Activated naive CD4-positive, alpha-beta T cell treated with anti-CD3 and anti-CD28 coated beads for 36 hours (primary cell): ENCODE results near the gene C1GALT1C1. TPM values are rescaled to one million over a fixed set of nuclear protein-coding genes. Genes with fewer than 3 reads are reported as not detected.

Experiments used
- total RNA-seq, 2 experiments: library from RNA; stranded (reverse); gene quantifications; one replicate each; pipeline ENCODE4 v1.2.3, GENCODE V29; 2021

C1GALT1C1 gene
- total RNA-seq, 2 experiments from 2014 or later: 11.7 TPM

Other genes with a start within 250 kb of the C1GALT1C1 start
- gene LAMP2, start 160.8 kb downstream of the C1GALT1C1 start, total RNA-seq: 10 to 100 TPM; 37.9 to 38.0 TPM
- 10 to 100 TPM; 53.2 to 60.1 TPM for gene CUL4B, start 69.1 kb downstream of the C1GALT1C1 start, total RNA-seq
- gene MCTS1, start 26.0 kb downstream of the C1GALT1C1 start, total RNA-seq: 10 to 100 TPM; 58.6 to 63.4 TPM
- not detected for gene CT47B1, start 245.8 kb upstream of the C1GALT1C1 start, total RNA-seq